DOHH2 (cell line): ENCODE results near the gene CFAP251.

Source experiments
- H3F3A ChIP-seq: fragments of 200-600 bp; sonication (generic), shearing (Covaris generic); 2 replicates; pipeline ENCODE4 v1.6.0; 2016; ENCODE audit warnings: antibody characterized with exemption, mild to moderate bottlenecking; ENCODE audit not compliant: control insufficient read depth, insufficient read depth
- H3K27ac ChIP-seq: fragments of 200-600 bp; sonication (generic); 2 replicates; pipeline ENCODE4 v1.5.1; 2014; ENCODE audit warnings: low read depth, mild to moderate bottlenecking, low read length, moderate library complexity
- H3K27me3 ChIP-seq: fragments of 200-600 bp; sonication (generic); 2 replicates; pipeline ENCODE4 v1.6.1; 2014; ENCODE audit warnings: mild to moderate bottlenecking, low read length, mixed read lengths; ENCODE audit not compliant: control insufficient read depth
- H3K36me3 ChIP-seq: fragments of 200-600 bp; sonication (generic); 2 replicates; pipeline ENCODE4 v1.6.1; 2014; ENCODE audit warnings: mild to moderate bottlenecking, low read length, moderate library complexity, mixed read lengths; ENCODE audit not compliant: control insufficient read depth
- H3K4me1 ChIP-seq: fragments of 200-600 bp; sonication (generic); 2 replicates; pipeline ENCODE4 v1.6.1; 2014; ENCODE audit warnings: mild to moderate bottlenecking, low read length, mixed read lengths; ENCODE audit not compliant: control insufficient read depth
- H3K4me2 ChIP-seq: fragments of 200-600 bp; sonication (generic); 2 replicates; pipeline ENCODE4 v1.6.0; 2014; ENCODE audit warnings: mild to moderate bottlenecking, low read length, moderate library complexity
- H3K4me3 ChIP-seq: fragments of 200-600 bp; sonication (generic); 2 replicates; pipeline ENCODE4 v1.5.1; 2014; ENCODE audit warnings: mild to moderate bottlenecking, low read length, mixed read lengths
- H3K79me2 ChIP-seq: fragments of 200-600 bp; sonication (generic); 2 replicates; pipeline ENCODE4 v1.6.1; 2014; ENCODE audit warnings: mild to moderate bottlenecking, low read length, mixed read lengths; ENCODE audit not compliant: control insufficient read depth
- H3K9me2 ChIP-seq: fragments of 200-600 bp; sonication (generic); replicated peaks from 2 replicates; pipeline ENCODE4 v1.6.1; 2014; ENCODE audit warnings: mild to moderate bottlenecking, low read length, mixed read lengths; ENCODE audit not compliant: control insufficient read depth
- H3K9me3 ChIP-seq: fragments of 200-600 bp; sonication (generic); 2 replicates; pipeline ENCODE4 v1.6.1; 2014; ENCODE audit warnings: antibody characterized with exemption, low read length, mixed read lengths; ENCODE audit not compliant: control insufficient read depth, insufficient read depth
- H4K20me1 ChIP-seq: fragments of 200-600 bp; sonication (generic); 2 replicates; pipeline ENCODE4 v1.6.0; 2014; ENCODE audit warnings: low read depth, mild to moderate bottlenecking, antibody characterized with exemption, low read length, moderate library complexity; ENCODE audit not compliant: control insufficient read depth, insufficient read depth
- CTCF ChIP-seq: fragments of 200-600 bp; sonication (generic); IDR thresholded peaks from one replicate; pipeline ENCODE4 v1.5.1; 2014; ENCODE audit warnings: antibody characterized with exemption, mild to moderate bottlenecking, low read depth, low read length; ENCODE audit not compliant: poor library complexity, severe bottlenecking
- EZH2phosphoT487 ChIP-seq: fragments of 200-600 bp; sonication (generic); IDR thresholded peaks from 2 replicates; pipeline ENCODE4 v1.6.1; 2017; ENCODE audit warnings: borderline replicate concordance, mild to moderate bottlenecking, antibody characterized with exemption, low read length, moderate library complexity, mixed read lengths

Gene CFAP251

DNA sequence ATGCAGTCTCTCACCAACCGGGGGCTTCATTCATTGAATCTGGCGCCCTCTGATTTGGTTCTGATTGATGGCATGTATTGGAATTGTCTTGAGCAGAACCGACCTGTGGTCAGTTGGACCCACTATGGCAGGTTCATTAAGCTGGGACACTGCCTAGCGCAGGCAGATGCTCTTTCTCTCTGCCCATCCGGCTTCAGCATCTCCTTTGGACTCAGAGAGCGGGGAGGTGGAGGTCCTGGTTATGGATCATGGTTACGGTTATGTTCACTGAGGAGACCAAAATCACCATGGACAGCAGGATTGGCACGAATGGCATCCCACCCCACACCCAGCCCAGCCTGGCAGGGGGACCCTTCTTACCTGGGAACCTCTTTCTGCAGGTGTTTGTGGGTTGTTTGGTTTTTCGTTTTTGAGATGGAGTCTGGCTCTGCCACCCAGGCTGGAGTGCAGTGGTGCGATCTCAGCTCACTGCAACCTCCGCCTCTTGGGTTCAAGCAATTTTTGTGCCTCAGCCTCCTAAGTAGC lies 86.9 kb downstream of the CFAP251 start:
- Histone ChIP-seq H3K9me3 (no peaks in the 10 kb centered on the region), H3F3A (peaks cover 67% of the 10 kb centered on the region), H3K4me3 (peak overlapping the region; percentile 87), H3K4me2 (peak overlapping the region; percentile 94), H3K27me3 (no peaks in the 10 kb centered on the region), H3K36me3 (peaks cover 73% of the 10 kb centered on the region), H4K20me1 (no peaks in the 10 kb centered on the region), H3K79me2 (peaks cover 56% of the 10 kb centered on the region), H3K4me1 (peaks cover 94% of the 10 kb centered on the region), H3K9me2 (no peaks in the 10 kb centered on the region), H3K27ac (peak overlapping the region; percentile 99)
- TF ChIP-seq CTCF (no peak), EZH2phosphoT487 (no peak)

GRCh38 chr12:122006186-122006926 lies 88.0 kb downstream of the CFAP251 start:
- peak overlapping the region; percentile 87 for H3K4me3 ChIP-seq
- H3K27ac ChIP-seq = peak overlapping the region; percentile 99
- no peaks in the 10 kb centered on the region for H3K9me3 ChIP-seq
- H4K20me1 ChIP-seq = no peaks in the 10 kb centered on the region
- peaks cover 73% of the 10 kb centered on the region for H3K36me3 ChIP-seq
- peaks cover 74% of the 10 kb centered on the region for H3F3A ChIP-seq
- H3K4me2 ChIP-seq = peak overlapping the region; percentile 94
- peaks cover 94% of the 10 kb centered on the region for H3K4me1 ChIP-seq
- no peaks in the 10 kb centered on the region for H3K9me2 ChIP-seq
- no peaks in the 10 kb centered on the region for H3K27me3 ChIP-seq
- TF ChIP-seq EZH2phosphoT487 = no peak
- no peak for TF ChIP-seq CTCF
- peaks cover 56% of the 10 kb centered on the region for H3K79me2 ChIP-seq

GRCh38 chr12:122009741-122010140 lies 91.3 kb downstream of the CFAP251 start:
- H3K4me3 ChIP-seq = peak overlapping the region; percentile 59
- H3K9me2 ChIP-seq = no peaks in the 10 kb centered on the region
- no peaks in the 10 kb centered on the region for H3K27me3 ChIP-seq
- no peaks in the 10 kb centered on the region; the same call in 1 of the 2 replicates for H3K9me3 ChIP-seq
- peak overlapping the region; percentile 84 for H3K4me2 ChIP-seq
- H3F3A ChIP-seq = peaks cover 86% of the 10 kb centered on the region
- H3K27ac ChIP-seq = peak overlapping the region; percentile 99
- H3K36me3 ChIP-seq = peaks cover 73% of the 10 kb centered on the region
- no peaks in the 10 kb centered on the region for H4K20me1 ChIP-seq
- H3K4me1 ChIP-seq = peaks cover 97% of the 10 kb centered on the region
- TF ChIP-seq CTCF (no peak), EZH2phosphoT487 (no peak)
- H3K79me2 ChIP-seq = peaks cover 60% of the 10 kb centered on the region
